Heart left ventricle (tissue), 16 donors: Measurements from ENCODE around the gene PTBP1. TPM values are rescaled to one million over a fixed set of nuclear protein-coding genes. Genes with fewer than 3 reads are reported as not detected.
A peak's percentile ranks its signal among the peaks of the same experiment; 100 is the strongest.

Source experiments
- ATAC-seq, 4 donors: fragments of 200-7000 bp; cut with Tn5 transposase; one replicate each; pipeline ENCODE4 v1.9.1; 2020 to 2022; ENCODE audit warnings: moderate library complexity in 4 of 4, mild to moderate bottlenecking in 3 of 4, moderate number of reproducible peaks in 1 of 4
- DNase-seq, 5 donors: peaks; one replicate each; pipeline ENCODE4 v3.0.0-alpha.2; 2020
- H3K27ac ChIP-seq, 12 donors: fragments of 200-600 bp; sonication (generic) in 4 of 12; one replicate each; pipeline versions ENCODE4 v1.5.0 to v1.8.0; 2016 to 2022; ENCODE audit warnings: mild to moderate bottlenecking in 2 of 12
- H3K27me3 ChIP-seq, 9 donors: fragments of 200-600 bp; sonication (generic) in 2 of 9; one replicate each; pipeline versions ENCODE4 v1.5.1 to v1.8.0; 2016 to 2022; ENCODE audit warnings: mild to moderate bottlenecking in 3 of 9
- H3K36me3 ChIP-seq, 9 donors: fragments of 200-600 bp; sonication (generic) in 2 of 9; one replicate each; pipeline versions ENCODE4 v1.5.0 to v1.8.0; 2018 to 2022; ENCODE audit warnings: mild to moderate bottlenecking in 2 of 9
- H3K4me1 ChIP-seq, 12 donors: fragments of 200-600 bp; sonication (generic) in 4 of 12; one replicate each; pipeline versions ENCODE4 v1.5.0 to v1.8.0; 2016 to 2022; ENCODE audit warnings: mild to moderate bottlenecking in 3 of 12
- H3K4me3 ChIP-seq, 12 donors: fragments of 200-600 bp; sonication (generic) in 4 of 12; one replicate each; pipeline versions ENCODE4 v1.5.0 to v1.8.0; 2017 to 2022; ENCODE audit warnings: mild to moderate bottlenecking in 9 of 12, moderate library complexity in 4 of 12
- H3K9me3 ChIP-seq, 12 donors: fragments of 200-600 bp; sonication (generic) in 4 of 12; one replicate each; pipeline versions ENCODE4 v1.5.0 to v1.8.0; 2016 to 2022; ENCODE audit warnings: mild to moderate bottlenecking in 1 of 12
- POLR2A ChIP-seq, 2 donors: fragments of 450-650 bp; IDR thresholded peaks; one replicate each; pipeline ENCODE4 v1.6.1; 2017; ENCODE audit warnings: antibody characterized with exemption in 2 of 2, mild to moderate bottlenecking in 2 of 2, moderate library complexity in 2 of 2
- WGBS, 4 donors: extraction: QIAGEN DNeasy Blood & Tissue Kit in 2 of 4; methylation state at CpG; one replicate each; pipeline versions ENCODE4 v1.1.5 to v1.1.7; 2013 to 2018; 5-methylcytosine and 5-hydroxymethylcytosine counted together
- intact Hi-C, 10 donors: fragments of 100-400 bp; cut with DNase I; formaldehyde crosslinking; loops; one replicate each; pipeline versions ENCODE4 v1.11.1 to v1.14.2; 2022
- polyA plus RNA-seq, 2 donors: library from polyadenylated mRNA; stranded (reverse); fragments of 200-250 nt; gene quantifications; one replicate each; pipeline ENCODE4 v1.2.3, GENCODE V29; 2013
- total RNA-seq, 9 donors: library from RNA; depleted of rRNA in 2 of 9; stranded (reverse); fragments of >200 nt in 2 of 9; fragmentation: NEBNext Ultra II Directional in 3 of 9; extraction: Animal tissue kit (Norgen Biotek cat#: 25700) in 3 of 9; gene quantifications; one replicate each; pipeline versions ENCODE4 v1.1.0 to v1.2.4, GENCODE V29; 2016 to 2023
- TF ChIP-seq, protein P1 (sequence below), 12 donors: fragments of 200-600 bp; sonication (generic) in 4 of 12; IDR thresholded peaks; one replicate each; pipeline versions ENCODE4 v1.5.0 to v1.8.0; 2018 to 2022; ENCODE audit warnings: antibody characterized with exemption in 12 of 12, mild to moderate bottlenecking in 5 of 12
- donor health status: ischemic (EF 13 %, LVEDD 7.1; RV severe dilation, severe dysfunction).
- donor health status: healthy with polysubstance abuse.
- donor health status: DM: no; HTN: yes; CAD: no.
- donor health status: DM: no; HTN: no; CAD: no.
- donor health status: ischemic (EF 25% LVEDD 6.9; RV normal size, moderate dysfunction).
- donor health status: ischemic (EF 25% LVEDD 5.7; RV mildly dilated, moderate dysfunction).
- donor health status: healthy.
- donor health status: DM: yes; HTN: yes; CAD: no.
- donor health status: ischemic (EF 35%, LVEDD 5.7; RV mildly dilated, moderate dysfunction).
- donor health status: nonischemic (EF 11% LVEDD 7.7; RV severe dilation, severe dysfunction).
- donor health status: DM: yes; HTN: yes; CAD: no.
- donor health status: PGD.
- donor health status: ischemic (EF 29% LVEDD 5.4; RV normal size, mild dysfunction).
- donor health status: nonischemic (EF 23%, LVEDD 6.1; RV moderate dilation, normal function).

Gene PTBP1
- total and polyA plus RNA-seq, 11 donors, result 39.2 to 144 (median 55.1) TPM

DNA sequence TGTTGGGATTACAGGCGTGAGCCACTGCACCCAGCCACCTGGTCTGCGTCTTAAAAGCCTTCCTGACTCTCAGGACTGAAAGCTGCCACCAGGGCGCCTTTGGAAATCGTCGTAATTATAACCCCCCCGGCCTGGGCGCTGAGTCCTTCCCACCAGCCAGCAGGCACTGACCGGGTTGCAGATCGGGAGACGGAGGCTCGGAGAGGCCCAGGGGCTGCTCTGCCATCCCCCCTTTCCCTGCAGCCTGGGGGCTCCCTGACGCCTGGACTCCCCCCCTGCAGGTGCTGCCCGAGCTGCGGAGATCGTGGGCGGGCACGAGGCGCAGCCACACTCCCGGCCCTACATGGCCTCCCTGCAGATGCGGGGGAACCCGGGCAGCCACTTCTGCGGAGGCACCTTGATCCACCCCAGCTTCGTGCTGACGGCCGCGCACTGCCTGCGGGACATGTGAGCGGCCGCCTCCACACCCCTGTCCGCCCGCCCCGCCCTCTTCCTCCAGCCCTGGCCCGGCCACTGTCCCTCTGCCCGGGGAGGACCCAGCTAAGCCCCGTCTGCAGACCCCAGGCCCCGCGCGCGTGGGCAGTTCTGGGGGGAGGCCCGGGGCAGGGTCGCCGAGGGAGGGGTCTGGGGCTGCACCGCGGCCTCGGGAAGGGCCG, 46.1 kb downstream of the PTBP1 start:
- H3K9me3 ChIP-seq, result no peaks in the 10 kb centered on the region
- no peak overlapping the region for H3K27ac ChIP-seq
- no peaks in the 10 kb centered on the region for H3K36me3 ChIP-seq
- TF ChIP-seq POLR2A (IDR thresholded peaks at IDR 0.05), result no peak
- TF ChIP-seq, protein P1, sequence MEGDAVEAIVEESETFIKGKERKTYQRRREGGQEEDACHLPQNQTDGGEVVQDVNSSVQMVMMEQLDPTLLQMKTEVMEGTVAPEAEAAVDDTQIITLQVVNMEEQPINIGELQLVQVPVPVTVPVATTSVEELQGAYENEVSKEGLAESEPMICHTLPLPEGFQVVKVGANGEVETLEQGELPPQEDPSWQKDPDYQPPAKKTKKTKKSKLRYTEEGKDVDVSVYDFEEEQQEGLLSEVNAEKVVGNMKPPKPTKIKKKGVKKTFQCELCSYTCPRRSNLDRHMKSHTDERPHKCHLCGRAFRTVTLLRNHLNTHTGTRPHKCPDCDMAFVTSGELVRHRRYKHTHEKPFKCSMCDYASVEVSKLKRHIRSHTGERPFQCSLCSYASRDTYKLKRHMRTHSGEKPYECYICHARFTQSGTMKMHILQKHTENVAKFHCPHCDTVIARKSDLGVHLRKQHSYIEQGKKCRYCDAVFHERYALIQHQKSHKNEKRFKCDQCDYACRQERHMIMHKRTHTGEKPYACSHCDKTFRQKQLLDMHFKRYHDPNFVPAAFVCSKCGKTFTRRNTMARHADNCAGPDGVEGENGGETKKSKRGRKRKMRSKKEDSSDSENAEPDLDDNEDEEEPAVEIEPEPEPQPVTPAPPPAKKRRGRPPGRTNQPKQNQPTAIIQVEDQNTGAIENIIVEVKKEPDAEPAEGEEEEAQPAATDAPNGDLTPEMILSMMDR (IDR thresholded peaks at IDR 0.05), result no peak
- DNase-seq (peak in 1 of 5 donors; percentile 68), ATAC-seq (peak in 3 of 4 donors; percentile 51 to 54 (median 54))
- peak overlapping the region in 10 of 12 donors; percentile 2 to 46 (median 24) for H3K4me3 ChIP-seq
- intact Hi-C loops, result no loop called here
- H3K27me3 ChIP-seq, result peaks cover 11 to 72% (median 30%) of the 10 kb centered on the region in 9 donors
- WGBS, 4 donors, result 3 to 10% (median 6%) methylated on average over 25 to 46 of the region's 46 CpGs
- H3K4me1 ChIP-seq, result peaks cover 0 to 31% (median 8%) of the 10 kb centered on the region in 12 donors

DNA sequence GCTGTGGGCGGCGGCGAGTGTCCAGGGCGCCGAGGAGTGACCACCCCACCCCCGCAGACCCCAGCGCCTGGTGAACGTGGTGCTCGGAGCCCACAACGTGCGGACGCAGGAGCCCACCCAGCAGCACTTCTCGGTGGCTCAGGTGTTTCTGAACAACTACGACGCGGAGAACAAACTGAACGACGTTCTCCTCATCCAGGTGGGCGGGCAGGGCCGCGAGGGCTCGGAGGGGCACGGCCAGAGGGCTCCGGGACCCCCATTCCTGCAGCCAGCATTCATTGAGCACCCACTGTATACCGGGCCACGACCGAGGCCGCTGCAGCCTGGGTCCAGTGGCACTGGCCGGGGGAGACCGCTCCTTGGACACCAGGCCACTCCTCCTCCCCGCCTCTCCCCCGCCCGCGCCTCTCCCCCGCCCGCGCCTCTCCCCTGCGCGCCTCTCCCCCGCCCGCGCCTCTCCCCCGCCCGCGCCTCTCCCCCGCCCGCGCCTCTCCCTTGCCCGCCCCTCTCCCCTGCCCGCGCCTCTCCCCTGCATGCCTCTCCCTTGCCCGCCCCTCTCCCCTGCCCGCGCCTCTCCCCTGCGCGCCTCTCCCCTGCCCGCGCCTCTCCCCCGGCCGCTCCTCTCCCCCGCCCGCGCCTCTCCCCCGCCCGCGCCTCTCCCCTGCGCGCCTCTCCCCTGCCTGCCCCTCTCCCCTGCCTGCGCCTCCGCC, 46.7 kb downstream of the PTBP1 start:
- Histone ChIP-seq H3K4me3 (peak overlapping the region in 9 of 12 donors; percentile 14 to 46 (median 24)), H3K4me1 (peaks cover 0 to 29% (median 8%) of the 10 kb centered on the region in 12 donors), H3K27ac (no peak overlapping the region), H3K27me3 (peaks cover 11 to 71% (median 30%) of the 10 kb centered on the region in 9 donors), H3K9me3 (no peaks in the 10 kb centered on the region), H3K36me3 (no peaks in the 10 kb centered on the region)
- ATAC-seq, result no peak
- 3 to 50% (median 35%) methylated on average over 11 to 68 of the region's 70 CpGs for WGBS, 4 donors
- intact Hi-C loops, result no loop called here
- TF ChIP-seq, protein P1 (IDR thresholded peaks at IDR 0.05), result no peak
- TF ChIP-seq POLR2A (IDR thresholded peaks at IDR 0.05), result no peak
- no peak for DNase-seq

DNA sequence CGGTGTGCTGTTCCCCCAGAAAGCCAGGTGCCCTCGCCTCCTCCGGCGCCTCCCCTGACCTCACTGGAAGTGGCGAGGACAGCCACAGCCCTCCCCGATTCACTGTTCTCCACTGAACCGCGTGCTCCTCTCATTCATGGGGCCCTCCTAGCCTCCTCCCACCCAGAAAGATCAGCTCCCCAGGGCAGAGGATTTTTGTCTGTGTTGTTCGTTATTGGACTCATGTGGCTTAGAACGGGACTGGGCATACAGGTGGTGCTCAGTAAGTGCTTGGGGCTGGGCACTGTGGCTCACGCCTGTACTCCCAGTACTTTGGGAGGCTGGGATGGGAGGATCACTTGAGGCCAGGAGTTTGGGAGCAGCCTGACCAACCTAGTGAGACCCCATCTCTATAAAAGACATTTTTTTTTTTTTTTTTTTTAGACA, 47.3 kb downstream of the PTBP1 start:
- Histone ChIP-seq H3K27ac (no peak overlapping the region), H3K36me3 (no peaks in the 10 kb centered on the region), H3K27me3 (peaks cover 11 to 68% (median 30%) of the 10 kb centered on the region in 9 donors), H3K4me1 (peaks cover 0 to 23% (median 8%) of the 10 kb centered on the region in 12 donors), H3K9me3 (no peaks in the 10 kb centered on the region), H3K4me3 (no peak overlapping the region)
- WGBS, 4 donors, result 30 to 70% (median 50%) methylated on average over 6 to 11 of the region's 11 CpGs
- intact Hi-C loops, result no loop called here
- ATAC-seq, result no peak
- no peak for DNase-seq
- no peak for TF ChIP-seq POLR2A (IDR thresholded peaks at IDR 0.05)
- TF ChIP-seq, protein P1 (IDR thresholded peaks at IDR 0.05), result no peak
